HG03196 (cell line): ENCODE measurements around the gene TTC3.

Source experiments
- ATAC-seq: cut with Tn5 transposase; IDR thresholded peaks from one replicate; pipeline ENCODE4 v1.9.1; 2021; ENCODE audit not compliant: unreplicated experiment

The TTC3 gene

DNA sequence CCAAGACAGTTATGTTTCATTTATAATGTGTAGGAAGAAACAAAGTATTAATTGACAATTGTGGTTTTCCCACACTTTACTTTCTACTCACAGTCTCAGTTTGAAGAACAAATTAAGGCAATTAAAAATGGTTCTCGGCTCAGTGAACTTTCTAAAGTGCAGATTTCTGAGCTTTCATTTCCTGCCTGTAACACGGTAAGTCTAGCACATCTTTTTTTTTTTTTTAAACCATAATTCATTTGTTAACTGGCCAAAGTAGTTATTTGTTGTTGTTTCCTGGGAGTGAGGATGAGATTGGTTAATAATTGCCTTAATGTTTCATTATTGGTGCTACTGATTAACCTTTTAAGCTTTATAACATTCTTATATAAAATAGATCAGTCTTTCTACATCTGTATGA lies 119.0 kb downstream of the TTC3 start:
- no peak for ATAC-seq

DNA sequence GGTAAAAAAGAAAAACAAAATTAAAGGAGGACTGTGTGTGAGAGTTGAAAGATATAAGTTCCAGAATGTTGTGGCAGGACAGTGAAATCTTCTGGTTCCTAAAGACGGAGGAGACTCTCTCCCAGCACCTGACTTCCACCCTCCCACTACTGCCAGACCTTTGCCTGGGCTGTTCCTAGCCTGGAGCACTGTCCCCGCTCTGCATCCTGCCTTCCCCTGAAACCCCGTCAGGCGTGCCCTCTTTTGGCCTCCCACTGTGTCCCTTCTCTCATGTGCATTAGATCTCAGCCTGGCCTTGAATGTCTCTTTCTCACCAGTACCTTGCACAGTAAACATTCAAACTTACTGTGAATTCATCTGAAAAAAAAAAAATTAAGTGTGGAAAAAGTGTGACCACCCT lies 120.0 kb downstream of the TTC3 start:
- no peak for ATAC-seq

DNA sequence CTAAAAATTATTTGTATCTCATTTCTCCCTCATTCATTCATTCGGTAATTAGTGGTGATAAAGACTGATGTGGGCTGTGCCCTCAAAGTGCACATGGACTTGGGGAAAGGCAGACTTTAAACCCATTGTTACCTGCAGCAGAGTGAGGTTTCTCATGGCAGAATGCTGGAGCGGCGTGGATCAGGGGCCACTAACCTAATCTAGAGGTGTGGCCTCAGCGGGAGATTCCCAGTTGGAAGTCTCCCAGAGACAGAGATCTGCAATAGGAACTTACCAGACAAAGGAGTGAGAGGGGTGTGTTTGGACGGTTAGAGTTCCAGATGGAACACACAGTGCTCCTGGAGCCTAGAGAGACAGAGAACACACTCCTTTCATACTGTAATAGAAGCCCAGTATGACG lies 120.6 kb downstream of the TTC3 start:
- ATAC-seq, result no peak

DNA sequence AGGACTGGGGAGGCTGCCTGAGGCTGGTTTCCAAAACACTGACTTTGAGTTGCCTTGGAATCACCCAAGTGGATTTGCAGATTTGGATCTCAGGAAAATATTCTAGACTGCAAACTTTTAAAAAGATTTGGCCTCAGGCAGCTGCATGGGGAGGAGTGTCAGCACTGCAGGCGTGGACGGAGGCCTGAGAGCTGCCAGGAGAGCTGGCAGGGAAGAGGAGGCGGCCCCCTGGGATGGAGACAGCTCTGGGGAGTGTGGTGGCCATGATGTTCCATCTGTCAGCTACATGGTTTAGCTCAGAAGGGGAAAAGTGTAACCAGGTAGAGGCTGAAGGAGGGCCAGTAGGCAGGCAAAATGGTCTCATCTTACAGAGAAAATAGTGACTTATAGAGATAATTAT lies 122.0 kb downstream of the TTC3 start:
- no peak for ATAC-seq

DNA sequence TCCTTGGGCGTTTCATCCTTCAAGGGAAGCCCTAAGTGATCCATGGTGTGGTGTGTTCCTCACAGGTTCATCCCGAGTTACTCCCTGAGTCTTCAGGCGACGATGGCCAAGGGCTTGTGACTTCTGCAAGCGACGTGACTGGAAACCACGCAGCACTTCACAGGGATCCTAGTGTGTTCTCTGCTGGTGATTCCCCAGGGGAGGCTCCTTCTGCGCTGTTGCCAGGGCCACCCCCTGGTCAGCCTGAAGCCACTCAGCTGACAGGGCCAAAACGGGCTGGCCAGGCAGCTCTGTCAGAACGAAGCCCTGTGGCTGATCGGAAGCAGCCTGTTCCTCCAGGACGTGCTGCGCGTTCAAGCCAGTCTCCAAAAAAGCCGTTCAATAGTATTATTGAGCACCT lies 122.6 kb downstream of the TTC3 start:
- ATAC-seq, result no peak

DNA sequence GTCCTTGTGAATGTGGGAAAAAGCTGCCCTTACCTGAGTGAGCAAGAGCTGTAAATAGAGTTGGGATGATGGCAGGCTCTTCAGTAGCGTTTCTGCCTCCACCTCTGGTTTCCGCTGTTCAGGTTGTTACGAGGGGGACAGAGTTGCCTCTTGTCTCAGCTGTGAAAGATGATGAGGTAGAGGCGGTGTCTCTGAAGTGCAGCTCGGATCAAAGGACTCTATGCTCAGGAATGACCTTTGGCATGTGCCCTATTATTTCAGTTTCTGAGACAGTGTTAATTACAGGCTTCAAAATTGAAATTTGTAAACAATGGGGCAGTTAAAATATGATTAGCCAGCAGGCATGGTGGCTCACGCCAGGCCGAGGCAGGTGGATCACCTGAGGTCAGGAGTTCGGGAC lies 123.8 kb downstream of the TTC3 start:
- no peak for ATAC-seq

DNA sequence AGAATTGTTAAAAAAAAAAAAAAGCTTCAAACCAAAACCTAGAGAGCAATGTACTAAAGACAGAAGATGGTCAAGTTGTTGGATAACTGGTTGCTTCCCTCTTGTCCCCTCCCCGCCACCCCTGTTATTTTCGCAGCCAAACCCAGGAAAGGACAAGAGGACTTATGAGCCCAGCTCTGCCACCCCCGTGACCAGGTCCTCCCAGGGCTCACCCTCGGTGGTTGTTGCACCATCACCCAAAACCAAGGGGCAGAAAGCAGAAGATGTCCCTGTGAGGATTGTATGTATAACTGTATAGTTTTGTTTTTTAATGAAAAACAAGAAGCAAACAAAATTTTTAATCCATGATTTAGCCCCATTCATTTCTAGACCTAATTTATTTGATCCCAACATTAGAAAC lies 124.7 kb downstream of the TTC3 start:
- ATAC-seq, result no peak

DNA sequence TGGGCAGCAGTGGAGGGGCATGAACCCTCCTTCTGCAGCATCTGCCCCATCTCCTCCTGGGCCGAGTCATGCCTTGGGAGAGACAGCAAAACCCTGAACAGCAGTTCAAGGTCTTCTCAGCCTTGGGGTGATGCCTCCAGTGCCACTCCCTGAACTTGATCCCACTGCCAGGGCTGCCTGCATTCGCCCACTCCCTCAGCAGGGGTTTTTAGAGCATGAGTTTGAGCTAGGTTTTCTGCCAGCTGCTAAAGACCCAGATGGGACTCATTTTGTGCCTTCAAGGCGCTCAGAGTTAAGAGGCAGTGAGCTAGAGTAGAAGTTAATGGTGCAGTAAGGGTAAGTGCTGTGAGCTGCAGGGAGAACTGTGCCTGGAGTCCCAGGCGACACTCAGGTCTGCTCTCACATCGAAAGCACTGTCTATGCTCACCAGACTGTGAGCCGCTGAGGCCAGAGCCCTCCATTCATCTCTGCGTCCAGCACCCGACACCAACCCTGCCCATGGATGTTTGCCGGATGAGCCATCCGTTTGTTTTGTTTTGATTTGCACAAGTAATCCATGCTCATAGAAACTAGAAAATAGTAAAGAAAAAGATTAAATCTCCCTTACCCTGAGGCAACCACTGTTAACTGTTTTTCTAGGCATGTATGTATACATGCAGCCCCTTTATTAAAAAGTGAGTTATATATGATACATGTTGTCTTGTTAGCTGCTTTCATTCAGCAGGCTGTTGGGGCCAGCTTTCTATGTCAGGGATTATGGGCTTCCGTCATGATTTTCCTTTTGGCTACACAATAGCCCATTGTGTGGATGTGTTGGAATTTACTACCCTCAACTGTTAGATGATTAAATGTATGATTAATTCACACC lies 126.2 kb downstream of the TTC3 start:
- ATAC-seq, result no peak

DNA sequence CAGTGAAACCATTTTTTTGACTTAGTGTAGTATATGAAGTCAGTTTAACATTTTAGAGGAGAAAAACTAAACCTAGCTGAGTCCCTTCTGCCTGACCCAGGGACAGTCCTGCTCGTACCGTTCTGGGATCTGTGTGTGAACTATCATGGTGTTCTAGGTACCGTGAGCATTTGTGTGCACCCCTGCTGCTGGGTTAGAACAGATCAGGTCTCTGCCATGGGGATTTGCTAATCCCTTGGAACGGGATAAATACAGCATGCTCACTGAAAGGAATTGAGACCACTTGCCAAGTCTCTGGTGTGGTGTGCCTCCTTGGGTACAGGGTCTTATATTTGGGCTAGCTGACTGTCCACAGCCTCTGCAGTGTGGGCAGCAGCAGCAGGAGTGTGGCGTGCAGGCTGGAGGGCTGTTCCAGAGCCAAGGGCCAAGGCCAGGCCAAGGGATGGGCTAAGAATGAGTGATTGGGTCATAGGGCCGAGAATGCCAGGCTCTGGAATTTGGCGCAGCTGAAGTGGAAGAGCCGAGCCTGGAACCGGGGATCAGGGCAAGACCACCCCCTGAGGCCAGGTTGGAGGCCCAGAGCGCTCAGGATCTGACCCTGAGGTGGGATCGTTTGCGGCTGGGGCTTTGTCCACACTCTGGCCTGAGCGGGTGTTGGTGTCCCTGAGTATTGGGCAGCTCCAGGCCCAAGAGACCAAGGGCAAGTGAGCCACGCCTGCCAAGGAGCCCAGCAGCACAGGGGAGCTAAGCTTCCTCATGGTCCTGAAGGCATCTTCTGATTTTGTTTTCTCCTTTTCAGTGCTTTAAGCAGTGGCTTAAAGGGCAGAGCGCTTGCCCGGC lies 127.8 kb downstream of the TTC3 start:
- no peak for ATAC-seq

DNA sequence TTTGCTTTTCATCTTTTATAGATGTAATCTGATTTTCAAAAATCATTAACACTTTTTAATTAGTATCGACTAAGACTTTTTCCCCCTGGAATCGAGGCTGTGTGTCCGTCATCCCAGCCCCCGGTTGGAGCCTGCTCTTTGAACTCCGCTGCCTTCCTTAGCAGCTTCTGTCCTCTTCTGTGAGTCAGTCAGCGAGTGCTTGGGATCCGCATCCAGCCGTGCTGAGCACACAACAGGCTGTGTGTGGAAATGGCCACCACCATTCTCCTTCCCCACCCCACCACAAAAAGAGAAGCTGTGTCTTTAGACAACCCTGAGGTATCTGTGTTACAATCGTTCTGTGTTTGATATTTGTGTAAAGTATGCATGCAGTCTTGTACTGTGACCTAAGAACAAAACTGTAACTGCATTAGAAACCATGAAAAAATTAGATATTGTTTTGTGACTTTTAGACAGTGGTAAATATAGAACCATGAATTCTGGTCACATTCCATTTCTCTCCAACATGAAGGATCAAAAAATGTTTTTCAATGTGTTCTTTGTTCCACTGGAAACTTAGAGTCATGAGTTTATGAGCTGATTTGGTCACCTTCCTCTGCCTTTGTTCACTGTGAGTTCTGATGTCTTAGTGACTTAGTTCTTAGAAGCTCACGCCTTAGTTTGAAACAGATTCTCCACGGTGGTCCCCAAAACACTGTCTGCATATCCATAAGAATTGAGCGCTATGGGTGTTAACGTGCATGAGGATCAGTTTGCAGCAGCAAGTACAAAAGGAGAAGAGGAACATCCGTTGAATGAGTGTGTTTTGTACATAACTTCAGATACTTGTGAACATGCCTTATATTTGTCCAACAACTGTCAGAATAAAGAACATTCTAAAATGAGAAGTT lies 129.4 kb downstream of the TTC3 start:
- ATAC-seq, result no peak

DNA sequence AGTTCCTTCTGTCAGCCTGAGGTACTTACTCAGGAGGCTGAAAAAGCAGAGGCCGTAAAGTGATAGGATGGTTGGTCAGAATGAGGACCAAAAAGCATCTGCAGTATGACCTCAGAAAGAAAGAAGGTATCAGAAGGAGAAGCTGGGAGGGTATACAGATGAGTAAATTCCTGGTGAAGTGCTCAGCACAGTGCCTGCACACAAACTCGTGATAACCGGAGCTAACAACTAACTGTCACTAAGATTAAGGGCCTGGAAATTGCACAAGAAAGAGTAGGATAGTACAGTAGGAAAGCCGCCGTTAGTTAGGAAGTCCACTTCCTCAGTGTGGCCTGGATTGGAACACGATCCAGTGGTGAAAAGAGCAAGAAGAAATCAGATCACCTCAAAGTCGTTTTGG lies 131.5 kb downstream of the TTC3 start:
- no peak for ATAC-seq

DNA sequence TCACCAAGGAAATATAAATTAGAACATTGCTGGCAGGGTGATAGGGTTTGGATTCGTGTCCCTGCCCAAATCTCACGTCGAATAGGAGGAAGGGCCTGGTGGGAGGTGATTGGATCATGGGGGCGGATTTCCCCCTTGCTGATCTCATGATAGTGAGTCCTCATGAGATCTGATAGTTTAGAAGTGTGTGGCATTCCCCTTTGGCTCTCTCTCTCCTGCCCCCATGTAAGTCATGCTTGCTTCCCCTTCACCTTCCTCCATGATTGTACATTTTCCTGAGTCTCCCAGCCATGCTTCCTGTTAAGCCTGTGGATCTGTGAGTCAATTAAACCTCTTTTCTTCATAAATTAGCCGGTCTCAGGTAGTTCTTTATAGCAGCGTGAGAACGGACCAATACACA lies 133.4 kb downstream of the TTC3 start:
- ATAC-seq, result no peak

DNA sequence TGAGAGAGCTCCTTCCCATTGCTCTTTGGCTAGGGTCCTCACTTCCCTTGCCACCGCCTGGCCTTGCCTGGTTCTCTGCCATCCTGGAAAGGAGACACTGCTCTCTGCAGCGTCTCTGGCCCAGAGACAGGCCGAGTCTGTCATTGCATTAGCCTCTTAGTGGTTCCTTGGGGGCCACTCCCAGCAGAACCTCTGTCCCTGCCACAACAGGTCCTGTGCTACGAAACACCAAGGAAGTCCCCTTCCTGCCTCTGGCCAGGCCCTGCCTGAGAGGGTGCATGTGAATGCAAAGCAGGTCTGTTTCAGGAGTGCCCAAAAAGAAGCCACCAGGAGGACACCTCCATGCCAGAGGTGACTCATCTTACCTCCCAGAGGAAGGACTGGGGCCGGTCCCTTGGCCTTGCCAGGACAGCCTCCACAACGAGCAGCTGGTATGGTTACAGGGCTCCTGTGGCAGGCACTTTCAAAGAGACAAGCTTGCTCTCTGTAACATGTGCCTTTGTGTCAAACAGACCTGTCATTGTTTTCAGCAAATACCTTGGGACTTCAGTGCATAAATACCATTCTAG lies 134.5 kb downstream of the TTC3 start:
- peak; percentile 65 for ATAC-seq

DNA sequence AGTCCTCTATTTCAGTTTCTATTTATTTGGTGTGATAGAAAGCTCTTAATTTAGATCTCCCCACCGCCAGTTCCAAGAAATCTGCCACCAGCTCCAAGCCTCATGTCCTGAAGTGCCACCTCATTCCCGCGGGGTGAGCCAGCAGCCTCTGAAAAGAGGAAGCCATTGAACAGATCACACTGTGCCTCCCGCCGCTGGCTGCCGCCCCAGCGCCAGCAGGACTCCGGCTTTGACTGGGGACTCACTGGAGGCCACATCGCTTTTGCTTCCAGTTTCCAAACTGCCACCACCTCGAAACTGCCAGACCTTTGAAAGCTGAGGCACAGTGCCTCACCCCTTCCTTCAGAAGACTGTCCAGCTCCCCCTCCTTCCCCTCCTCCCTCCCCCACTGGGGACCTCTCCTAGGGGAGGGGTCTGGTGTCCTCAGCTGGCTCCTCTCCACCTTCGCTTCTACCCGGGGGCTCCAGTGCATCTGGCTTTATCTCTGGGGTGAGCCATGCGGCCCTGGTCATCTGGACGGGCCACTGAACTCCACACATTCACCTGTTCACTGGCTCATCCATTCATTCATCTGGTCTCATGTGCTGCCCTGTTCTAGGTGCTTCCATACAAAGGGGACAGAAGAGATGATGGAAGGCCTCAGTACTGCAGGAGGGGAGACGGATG lies 135.1 kb downstream of the TTC3 start:
- ATAC-seq, result peak; percentile 48

DNA sequence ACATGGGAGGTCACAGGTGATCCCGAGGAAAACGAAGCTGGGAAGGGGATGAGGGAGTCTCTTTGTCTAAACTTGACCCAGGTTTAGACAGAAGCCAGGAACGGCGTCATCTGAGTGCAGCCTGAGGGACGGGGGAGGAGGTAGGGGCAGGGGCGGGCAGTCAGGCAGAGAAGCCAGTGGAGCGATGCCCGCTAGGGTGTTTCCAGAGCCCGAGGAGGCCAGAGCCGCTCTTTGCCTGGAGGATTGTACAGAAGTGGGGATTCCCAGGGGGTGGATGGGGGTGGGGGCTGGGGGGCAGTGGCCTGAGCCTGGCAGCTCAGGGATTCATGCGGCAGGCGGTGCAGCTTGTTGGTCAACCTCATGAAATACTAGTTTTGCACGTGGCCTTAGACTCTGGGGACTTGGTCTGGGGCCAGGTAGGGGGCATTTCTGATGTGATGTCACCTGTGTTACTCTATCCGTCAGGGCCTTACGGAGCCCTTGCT lies 135.7 kb downstream of the TTC3 start:
- peak; percentile 33 for ATAC-seq

DNA sequence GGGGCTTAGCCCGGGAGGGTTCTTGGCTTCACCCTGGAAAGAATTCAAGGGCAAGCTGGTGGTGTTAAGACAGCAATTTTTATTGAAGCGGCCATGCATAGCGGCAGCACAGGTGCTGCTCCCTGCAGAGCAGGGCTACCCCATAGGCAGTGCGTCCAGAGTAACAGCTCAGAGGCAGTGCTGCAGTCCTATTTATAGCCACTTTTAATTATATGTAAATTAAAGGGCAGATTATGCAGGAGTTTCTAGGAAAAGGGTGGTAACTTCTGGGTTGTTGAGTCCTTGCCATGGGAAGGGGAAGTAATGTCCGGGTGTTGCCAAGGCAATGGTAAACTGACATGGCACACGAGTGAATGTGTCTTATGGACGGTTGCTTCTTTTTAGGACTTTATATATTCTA lies 137.1 kb downstream of the TTC3 start:
- no peak for ATAC-seq

DNA sequence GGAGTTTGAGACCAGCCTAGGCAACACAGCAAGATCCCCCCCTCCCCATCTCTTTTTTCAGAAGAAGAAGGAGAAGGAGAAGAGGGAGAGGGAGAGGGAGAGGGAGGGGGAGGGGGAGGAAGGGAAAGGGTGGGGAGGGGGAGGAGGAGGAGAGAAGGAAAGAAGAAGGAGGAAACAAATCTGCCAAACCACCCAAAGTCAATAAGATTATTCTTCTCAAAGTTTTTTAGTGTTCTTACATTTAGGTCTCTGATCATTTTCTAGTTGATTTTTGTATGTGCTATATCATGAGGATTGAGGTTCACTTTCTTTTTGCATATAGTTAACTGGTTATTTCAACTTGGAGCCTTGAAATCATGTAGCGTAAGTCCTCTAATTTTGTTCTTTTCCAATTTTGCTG lies 137.7 kb downstream of the TTC3 start:
- no peak for ATAC-seq

DNA sequence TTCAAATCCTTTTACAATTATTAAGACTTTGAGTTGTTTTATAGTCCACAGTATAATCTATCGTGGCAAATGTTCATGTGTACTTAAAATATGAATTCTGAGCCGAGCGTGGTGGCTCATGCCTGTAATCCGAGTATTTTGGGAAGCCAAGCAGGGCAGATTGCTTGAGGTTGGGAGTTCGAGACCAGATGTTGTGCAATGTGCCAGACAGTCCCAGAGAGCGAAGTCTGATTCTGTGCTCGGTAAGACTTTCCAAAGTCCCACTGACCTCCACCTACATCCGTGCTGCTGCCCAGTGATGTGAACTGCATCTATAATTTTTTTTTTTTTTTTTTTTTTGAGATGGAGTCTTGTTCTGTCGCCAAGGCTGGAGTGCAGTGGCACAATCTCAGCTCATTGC lies 141.9 kb downstream of the TTC3 start:
- no peak for ATAC-seq

DNA sequence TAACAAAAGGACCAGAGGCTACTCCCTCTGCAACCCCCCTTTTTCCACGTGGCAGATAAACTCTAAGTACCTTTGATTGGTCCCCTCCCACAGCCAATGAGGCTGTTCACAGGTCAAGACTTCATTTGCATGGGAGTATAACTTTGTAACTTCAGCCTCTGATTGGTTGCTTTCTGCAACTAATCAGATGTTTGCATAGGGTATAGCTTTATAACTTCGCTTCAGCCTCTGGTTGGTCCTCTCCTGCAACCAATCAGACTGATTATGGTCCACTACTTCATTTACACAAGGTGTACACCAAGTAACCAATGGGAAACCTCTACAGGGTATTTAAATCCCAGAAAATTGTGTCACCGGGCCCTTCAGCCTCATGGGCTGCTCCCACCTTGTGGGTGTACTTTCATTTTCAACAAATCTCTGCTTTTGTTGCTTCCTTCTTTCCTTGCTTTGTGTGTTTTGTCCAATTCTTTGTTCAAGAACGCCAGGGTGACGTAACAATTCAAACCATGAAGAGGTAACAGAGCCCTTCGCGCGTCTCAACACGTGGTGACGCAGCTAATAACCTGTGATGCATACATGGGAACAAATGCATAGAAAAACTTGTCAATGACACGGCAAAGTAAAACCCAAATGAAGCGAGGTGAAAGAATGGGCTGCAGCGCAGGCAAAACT lies 146.8 kb downstream of the TTC3 start:
- no peak for ATAC-seq
